Mammary epithelial cell (primary cell): Measurements from ENCODE around the gene OLFML2A.

ENCODE experiments used
- CTCF ChIP-seq, 2 donors: IDR thresholded peaks in 1 of 2; conservative IDR thresholded peaks in 1 of 2; 2 replicates each; pipeline ENCODE4 v1.5.1; 2011 to 2012; ENCODE audit warnings: inconsistent platforms in 2 of 2, low read length in 2 of 2, mild to moderate bottlenecking in 2 of 2, control low read depth in 1 of 2, low read depth in 1 of 2; ENCODE audit not compliant: insufficient read depth in 1 of 2; ENCODE audit errors: extremely low read depth in 1 of 2
- EZH2 ChIP-seq: IDR thresholded peaks from 2 replicates; pipeline ENCODE4 v1.6.1; 2012; ENCODE audit warnings: low read length, inconsistent platforms, borderline replicate concordance

GRCh38 chr9:124829334-124829669 lies 52.4 kb downstream of the OLFML2A start:
- TF ChIP-seq EZH2: no peak
- no peak for TF ChIP-seq CTCF (conservative IDR thresholded peaks at IDR 0.05 in 1 of 2, IDR thresholded peaks at IDR 0.05 in 1 of 2; ENCODE audit: extremely low read depth in 1 of 2, insufficient read depth in 1 of 2, low read depth in 1 of 2, low read length in 2 of 2)
